GM04504 (cell line): ENCODE data around the gene KIAA1671.

ENCODE experiments used
- DNase-seq: peaks from one replicate; pipeline ENCODE4 v3.0.0-alpha.2; 2012; ENCODE audit warnings: low read depth

The KIAA1671 gene

GRCh38 chr22:25068707-25069106 is 116.2 kb downstream of the KIAA1671 start:
- DNase-seq = no peak

- no peak for DNase-seq
Observed at GRCh38 chr22:25069426-25069757, 116.9 kb downstream of the KIAA1671 start.

- no peak for DNase-seq
Observed at GRCh38 chr22:25069758-25070481, 117.4 kb downstream of the KIAA1671 start.

GRCh38 chr22:25070956-25071355 is 118.4 kb downstream of the KIAA1671 start:
- no peak for DNase-seq

- DNase-seq = no peak
Observed at GRCh38 chr22:25071720-25072119, 119.2 kb downstream of the KIAA1671 start.

- DNase-seq = no peak
Observed at GRCh38 chr22:25072406-25072805, 119.9 kb downstream of the KIAA1671 start.

GRCh38 chr22:25076336-25076735 is 123.8 kb downstream of the KIAA1671 start:
- DNase-seq = no peak

- no peak for DNase-seq
Observed at GRCh38 chr22:25077056-25077455, 124.5 kb downstream of the KIAA1671 start.

GRCh38 chr22:25077964-25078363 is 125.4 kb downstream of the KIAA1671 start:
- no peak for DNase-seq

GRCh38 chr22:25078591-25078990 is 126.1 kb downstream of the KIAA1671 start:
- DNase-seq = no peak

- no peak for DNase-seq
Observed at GRCh38 chr22:25080855-25081254, 128.3 kb downstream of the KIAA1671 start.

GRCh38 chr22:25081409-25081824 is 128.9 kb downstream of the KIAA1671 start:
- no peak for DNase-seq

- DNase-seq = no peak
Observed at GRCh38 chr22:25082096-25082495, 129.6 kb downstream of the KIAA1671 start.

GRCh38 chr22:25083056-25083806 is 130.7 kb downstream of the KIAA1671 start:
- no peak for DNase-seq

- no peak for DNase-seq
Observed at GRCh38 chr22:25083807-25084200, 131.3 kb downstream of the KIAA1671 start.

- DNase-seq = no peak
Observed at GRCh38 chr22:25084405-25085107, 132.0 kb downstream of the KIAA1671 start.

GRCh38 chr22:25085156-25085555 is 132.6 kb downstream of the KIAA1671 start:
- DNase-seq = no peak

GRCh38 chr22:25085930-25086901 is 133.7 kb downstream of the KIAA1671 start:
- DNase-seq = no peak

GRCh38 chr22:25086902-25087282 is 134.4 kb downstream of the KIAA1671 start:
- no peak for DNase-seq

GRCh38 chr22:25090225-25090890 is 137.8 kb downstream of the KIAA1671 start:
- DNase-seq = no peak

- DNase-seq = no peak
Observed at GRCh38 chr22:25091458-25091857, 138.9 kb downstream of the KIAA1671 start.
